Sigmoid colon (tissue), 7 donors: ENCODE measurements around the gene IGSF9. TPM values are rescaled to one million over a fixed set of nuclear protein-coding genes. Genes with fewer than 3 reads are reported as not detected.

Experiments
- DNase-seq: peaks from one replicate; pipeline ENCODE4 v3.0.0-alpha.2; 2019
- H3K27ac ChIP-seq, 4 donors: fragments of 200-600 bp; sonication (generic); one replicate each; pipeline ENCODE4 v1.5.1; 2016 to 2019; ENCODE audit warnings: mild to moderate bottlenecking in 1 of 4
- H3K27me3 ChIP-seq, 3 donors: fragments of 200-600 bp; sonication (generic); one replicate each; pipeline ENCODE4 v1.5.1; 2019; ENCODE audit warnings: mild to moderate bottlenecking in 1 of 3
- H3K36me3 ChIP-seq, 4 donors: fragments of 200-600 bp; sonication (generic); one replicate each; pipeline ENCODE4 v1.5.1; 2016 to 2019
- H3K4me1 ChIP-seq, 4 donors: fragments of 200-600 bp; sonication (generic); one replicate each; pipeline ENCODE4 v1.5.1; 2017 to 2019
- H3K4me3 ChIP-seq, 4 donors: fragments of 200-600 bp; sonication (generic); one replicate each; pipeline ENCODE4 v1.5.1; 2017 to 2019; ENCODE audit warnings: mild to moderate bottlenecking in 2 of 4, moderate library complexity in 1 of 4
- H3K9me3 ChIP-seq, 4 donors: fragments of 200-600 bp in 3 of 4; sonication (generic) in 3 of 4; one replicate each; pipeline versions ENCODE4 v1.5.1 to v1.6.1; 2013 to 2019
- CTCF ChIP-seq, 4 experiments: fragments of 450-650 bp in 3 of 4; fragments of 200-600 bp in 1 of 4; IDR thresholded peaks; one replicate each; pipeline ENCODE4 v1.5.1; 2016 to 2019; ENCODE audit warnings: antibody characterized with exemption in 4 of 4, mild to moderate bottlenecking in 3 of 4, moderate library complexity in 2 of 4
- EP300 ChIP-seq, 4 donors: sonication (generic); formaldehyde crosslinking; IDR thresholded peaks; one replicate each; pipeline ENCODE4 v1.6.1; 2017; ENCODE audit warnings: antibody characterized with exemption in 4 of 4
- POLR2A ChIP-seq, 2 donors: fragments of 450-650 bp; IDR thresholded peaks; one replicate each; pipeline ENCODE4 v1.6.1; 2016; ENCODE audit warnings: antibody characterized with exemption in 2 of 2, mild to moderate bottlenecking in 2 of 2, moderate library complexity in 2 of 2
- POLR2AphosphoS5 ChIP-seq, 4 donors: sonication (generic); formaldehyde crosslinking; IDR thresholded peaks; one replicate each; pipeline ENCODE4 v1.6.1; 2017; ENCODE audit warnings: antibody characterized with exemption in 4 of 4
- WGBS, 2 donors: extraction: QIAGEN DNeasy Blood & Tissue Kit; methylation state at CpG; one replicate each; pipeline ENCODE4 v1.1.7; 2013; 5-methylcytosine and 5-hydroxymethylcytosine counted together
- intact Hi-C: fragments of 100-400 bp; cut with DNase I; formaldehyde crosslinking; loops from one replicate; pipeline ENCODE4 v1.15.1; 2023
- polyA plus RNA-seq, 3 donors: library from polyadenylated mRNA; stranded (reverse); fragments of 200-250 nt; gene quantifications; one replicate each; pipeline ENCODE4 v1.2.3, GENCODE V29; 2013
- total RNA-seq, 4 donors: library from RNA; depleted of rRNA; stranded (reverse); fragments of >200 nt; gene quantifications; one replicate each; pipeline ENCODE4 v1.1.0, GENCODE V29; 2016
- donor health status: healthy with polysubstance abuse.
- donor health status: Bipolar disorder and iron deficiency.
- donor health status: healthy.

IGSF9 gene
- total and polyA plus RNA-seq, 7 donors = under 0.01 to 16.3 (median 9.2) TPM; not detected in 3

GRCh38 chr1:159938905-159939677 lies 6.3 kb downstream of the IGSF9 start:
- no peak for DNase-seq
- WGBS, 2 donors = 69 to 87% methylated on average over 6 of the region's 6 CpGs
- peaks cover 0 to 11% (median 6%) of the 10 kb centered on the region in 4 donors for H3K4me1 ChIP-seq
- intact Hi-C loops = no loop called here
- TF ChIP-seq EP300 (IDR thresholded peaks at IDR 0.05) (no peak), CTCF (IDR thresholded peaks at IDR 0.05) (no peak), POLR2A (IDR thresholded peaks at IDR 0.05) (no peak), POLR2AphosphoS5 (IDR thresholded peaks at IDR 0.05) (no peak)
- H3K27ac ChIP-seq = no peak overlapping the region
- H3K4me3 ChIP-seq = no peak overlapping the region
- no peaks in the 10 kb centered on the region for H3K27me3 ChIP-seq
- H3K36me3 ChIP-seq = no peaks in the 10 kb centered on the region
- no peaks in the 10 kb centered on the region for H3K9me3 ChIP-seq

- Histone ChIP-seq H3K27me3 (no peaks in the 10 kb centered on the region), H3K9me3 (no peaks in the 10 kb centered on the region), H3K36me3 (no peaks in the 10 kb centered on the region), H3K4me3 (no peak overlapping the region), H3K27ac (no peak overlapping the region), H3K4me1 (peaks cover 0 to 11% (median 6%) of the 10 kb centered on the region in 4 donors)
- WGBS, 2 donors = 55 to 66% methylated on average over 7 of the region's 7 CpGs
- no peak for DNase-seq
- TF ChIP-seq CTCF (IDR thresholded peaks at IDR 0.05) (no peak), EP300 (IDR thresholded peaks at IDR 0.05) (no peak), POLR2AphosphoS5 (IDR thresholded peaks at IDR 0.05) (no peak), POLR2A (IDR thresholded peaks at IDR 0.05) (no peak)
- intact Hi-C loops = no loop called here
Observed at GRCh38 chr1:159938211-159938852, 7.1 kb downstream of the IGSF9 start.

- no peak for DNase-seq
- Histone ChIP-seq H3K27ac (no peak overlapping the region), H3K36me3 (no peaks in the 10 kb centered on the region), H3K9me3 (no peaks in the 10 kb centered on the region), H3K27me3 (no peaks in the 10 kb centered on the region), H3K4me3 (no peak overlapping the region), H3K4me1 (peaks cover 0 to 11% (median 6%) of the 10 kb centered on the region in 4 donors)
- TF ChIP-seq EP300 (IDR thresholded peaks at IDR 0.05) (no peak), CTCF (IDR thresholded peaks at IDR 0.05) (no peak), POLR2A (IDR thresholded peaks at IDR 0.05) (no peak), POLR2AphosphoS5 (IDR thresholded peaks at IDR 0.05) (no peak)
- intact Hi-C loops = no loop called here
- WGBS, 2 donors = 29 to 33% methylated on average over 4 of the region's 4 CpGs
Observed at GRCh38 chr1:159937054-159937750, 8.2 kb downstream of the IGSF9 start.

GRCh38 chr1:159936273-159936904 lies 9.0 kb downstream of the IGSF9 start:
- 24 to 33% methylated on average over 16 of the region's 16 CpGs for WGBS, 2 donors
- Histone ChIP-seq H3K9me3 (no peaks in the 10 kb centered on the region), H3K4me3 (no peak overlapping the region), H3K36me3 (no peaks in the 10 kb centered on the region), H3K27ac (no peak overlapping the region), H3K27me3 (no peaks in the 10 kb centered on the region), H3K4me1 (peaks cover 0 to 11% (median 6%) of the 10 kb centered on the region in 4 donors)
- intact Hi-C loops = loop anchor here (1.0 kb wide), 1 partner anchor 71 kb away; no protein-coding TSS in a partner anchor
- TF ChIP-seq POLR2A (IDR thresholded peaks at IDR 0.05) (no peak), CTCF (IDR thresholded peaks at IDR 0.05) (peak; percentile 93 to 99 (median 98))
- DNase-seq = peak; percentile 81
